Measurements from ENCODE around the gene CRBN.

DNA sequence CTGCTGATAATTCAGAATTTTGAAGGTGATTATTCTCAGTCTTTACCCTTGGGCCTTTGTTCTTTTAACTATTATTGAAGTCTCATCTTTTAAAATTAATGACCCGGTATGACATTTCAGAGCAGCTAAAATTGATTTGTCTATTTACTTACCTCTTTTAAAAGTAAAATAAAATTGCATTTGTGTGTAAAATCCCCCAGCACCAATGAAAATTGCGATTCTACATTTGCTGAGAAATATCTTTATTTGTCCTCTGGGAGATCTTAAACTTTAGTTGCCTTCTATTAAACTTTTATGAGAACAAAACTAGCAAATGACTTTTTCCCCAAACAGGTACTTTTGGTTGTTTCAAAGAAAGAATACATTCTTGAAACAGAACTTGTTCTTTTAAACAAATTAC lies 61.8 kb downstream of the CRBN start:
- TF ChIP-seq POLR2A (IDR thresholded peaks at IDR 0.05) (no peak), POLR2AphosphoS5 (IDR thresholded peaks at IDR 0.05) (no peak)
- TF ChIP-seq, protein P1, sequence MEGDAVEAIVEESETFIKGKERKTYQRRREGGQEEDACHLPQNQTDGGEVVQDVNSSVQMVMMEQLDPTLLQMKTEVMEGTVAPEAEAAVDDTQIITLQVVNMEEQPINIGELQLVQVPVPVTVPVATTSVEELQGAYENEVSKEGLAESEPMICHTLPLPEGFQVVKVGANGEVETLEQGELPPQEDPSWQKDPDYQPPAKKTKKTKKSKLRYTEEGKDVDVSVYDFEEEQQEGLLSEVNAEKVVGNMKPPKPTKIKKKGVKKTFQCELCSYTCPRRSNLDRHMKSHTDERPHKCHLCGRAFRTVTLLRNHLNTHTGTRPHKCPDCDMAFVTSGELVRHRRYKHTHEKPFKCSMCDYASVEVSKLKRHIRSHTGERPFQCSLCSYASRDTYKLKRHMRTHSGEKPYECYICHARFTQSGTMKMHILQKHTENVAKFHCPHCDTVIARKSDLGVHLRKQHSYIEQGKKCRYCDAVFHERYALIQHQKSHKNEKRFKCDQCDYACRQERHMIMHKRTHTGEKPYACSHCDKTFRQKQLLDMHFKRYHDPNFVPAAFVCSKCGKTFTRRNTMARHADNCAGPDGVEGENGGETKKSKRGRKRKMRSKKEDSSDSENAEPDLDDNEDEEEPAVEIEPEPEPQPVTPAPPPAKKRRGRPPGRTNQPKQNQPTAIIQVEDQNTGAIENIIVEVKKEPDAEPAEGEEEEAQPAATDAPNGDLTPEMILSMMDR (IDR thresholded peaks at IDR 0.05) = no peak

Data from breast epithelium (tissue), 3 donors.